ENCODE measurements around the gene RPL7L1. TPM values are rescaled to one million over a fixed set of nuclear protein-coding genes. Genes with fewer than 3 reads are reported as not detected.

RPL7L1 gene
- total RNA-seq, 1 donor from 2014 or later = 42.2 TPM

- TF ChIP-seq, protein P1, sequence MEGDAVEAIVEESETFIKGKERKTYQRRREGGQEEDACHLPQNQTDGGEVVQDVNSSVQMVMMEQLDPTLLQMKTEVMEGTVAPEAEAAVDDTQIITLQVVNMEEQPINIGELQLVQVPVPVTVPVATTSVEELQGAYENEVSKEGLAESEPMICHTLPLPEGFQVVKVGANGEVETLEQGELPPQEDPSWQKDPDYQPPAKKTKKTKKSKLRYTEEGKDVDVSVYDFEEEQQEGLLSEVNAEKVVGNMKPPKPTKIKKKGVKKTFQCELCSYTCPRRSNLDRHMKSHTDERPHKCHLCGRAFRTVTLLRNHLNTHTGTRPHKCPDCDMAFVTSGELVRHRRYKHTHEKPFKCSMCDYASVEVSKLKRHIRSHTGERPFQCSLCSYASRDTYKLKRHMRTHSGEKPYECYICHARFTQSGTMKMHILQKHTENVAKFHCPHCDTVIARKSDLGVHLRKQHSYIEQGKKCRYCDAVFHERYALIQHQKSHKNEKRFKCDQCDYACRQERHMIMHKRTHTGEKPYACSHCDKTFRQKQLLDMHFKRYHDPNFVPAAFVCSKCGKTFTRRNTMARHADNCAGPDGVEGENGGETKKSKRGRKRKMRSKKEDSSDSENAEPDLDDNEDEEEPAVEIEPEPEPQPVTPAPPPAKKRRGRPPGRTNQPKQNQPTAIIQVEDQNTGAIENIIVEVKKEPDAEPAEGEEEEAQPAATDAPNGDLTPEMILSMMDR (IDR thresholded peaks at IDR 0.05; ENCODE audit: borderline replicate concordance) = no peak
- H3K9me3 ChIP-seq (replicated peaks) = no peaks in the 10 kb centered on the region
These were observed 57.0 kb downstream of the RPL7L1 start for GRCh38 chr6:42936398-42936797.

DNA sequence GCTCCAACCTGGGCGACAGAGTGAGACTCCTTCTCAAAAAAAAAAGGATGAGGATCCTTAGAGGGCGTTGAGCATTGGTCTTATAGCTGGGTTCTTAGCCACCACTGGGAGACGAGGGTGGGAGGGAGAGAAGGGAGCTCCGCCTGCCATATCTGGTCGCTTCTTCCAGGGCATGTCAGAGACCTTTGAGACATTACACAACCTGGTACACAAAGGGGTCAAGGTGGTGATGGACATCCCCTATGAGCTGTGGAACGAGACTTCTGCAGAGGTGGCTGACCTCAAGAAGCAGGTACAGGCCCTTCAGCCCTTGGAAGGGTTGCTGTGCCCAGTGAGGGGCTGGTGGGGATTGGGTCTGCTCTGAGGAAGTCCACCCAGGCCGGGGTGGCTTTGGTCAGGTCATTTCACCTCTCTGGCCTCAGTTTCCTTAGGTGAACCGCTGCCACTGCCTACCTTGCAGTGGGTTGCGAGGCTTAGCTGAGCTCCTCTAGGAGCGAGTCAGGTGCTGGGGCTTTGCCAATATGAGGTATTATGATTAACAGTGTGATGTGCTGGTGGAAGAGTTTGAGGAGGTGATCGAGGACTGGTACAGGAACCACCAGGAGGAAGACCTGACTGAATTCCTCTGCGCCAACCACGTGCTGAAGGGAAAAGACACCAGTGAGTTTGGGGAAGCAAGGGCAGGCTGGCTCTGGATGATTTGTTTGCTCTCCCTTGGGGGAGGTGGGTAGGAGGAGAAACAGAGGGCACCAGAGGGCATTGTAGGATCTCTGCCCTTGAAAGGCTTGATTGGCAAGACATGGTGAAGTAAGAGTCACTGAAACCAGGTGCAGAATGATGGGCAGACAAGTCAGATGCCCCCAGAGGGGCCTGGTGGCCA is 58.4 kb downstream of the RPL7L1 start:
- Histone ChIP-seq H3K36me3 (peaks cover 54% of the 10 kb centered on the region), H3K27ac (replicated peaks) (no peak overlapping the region), H3K27me3 (ENCODE audit: low read depth) (no peaks in the 10 kb centered on the region), H3K4me1 (peaks cover 9% of the 10 kb centered on the region), H3K4me3 (no peak overlapping the region), H3K9me3 (replicated peaks) (no peaks in the 10 kb centered on the region)
- TF ChIP-seq, protein P1 (IDR thresholded peaks at IDR 0.05; ENCODE audit: borderline replicate concordance) = no peak
- intact Hi-C loops (cut with micrococcal nuclease) = no loop called here
- no peak for DNase-seq

More at GRCh38 chr6:42936398-42936797, 57.0 kb downstream of the RPL7L1 start:
- H3K36me3 ChIP-seq = peaks cover 54% of the 10 kb centered on the region
- DNase-seq = no peak
- H3K4me1 ChIP-seq = peaks cover 21% of the 10 kb centered on the region
- no peak overlapping the region for H3K4me3 ChIP-seq
- H3K27ac ChIP-seq (replicated peaks) = no peak overlapping the region
- H3K27me3 ChIP-seq (ENCODE audit: low read depth) = no peaks in the 10 kb centered on the region
- intact Hi-C loops (cut with micrococcal nuclease) = no loop called here

- TF ChIP-seq, protein P1 (IDR thresholded peaks at IDR 0.05; ENCODE audit: borderline replicate concordance) = no peak
- H3K4me3 ChIP-seq = no peak overlapping the region
- H3K27ac ChIP-seq (replicated peaks) = no peak overlapping the region
- H3K4me1 ChIP-seq = peaks cover 9% of the 10 kb centered on the region
- H3K9me3 ChIP-seq (replicated peaks) = no peaks in the 10 kb centered on the region
- H3K27me3 ChIP-seq (ENCODE audit: low read depth) = no peaks in the 10 kb centered on the region
- intact Hi-C loops (cut with micrococcal nuclease) = no loop called here
- peaks cover 54% of the 10 kb centered on the region for H3K36me3 ChIP-seq
- no peak for DNase-seq
These were observed 59.0 kb downstream of the RPL7L1 start for GRCh38 chr6:42938428-42938796.

GRCh38 chr6:42938987-42939809 is 59.8 kb downstream of the RPL7L1 start:
- H3K27ac ChIP-seq (replicated peaks) = no peak overlapping the region
- no peak overlapping the region for H3K4me3 ChIP-seq
- no peaks in the 10 kb centered on the region for H3K27me3 ChIP-seq (ENCODE audit: low read depth)
- H3K9me3 ChIP-seq (replicated peaks) = no peaks in the 10 kb centered on the region
- TF ChIP-seq, protein P1 (IDR thresholded peaks at IDR 0.05; ENCODE audit: borderline replicate concordance) = no peak
- DNase-seq = no peak
- intact Hi-C loops (cut with micrococcal nuclease) = no loop called here
- H3K4me1 ChIP-seq = peaks cover 9% of the 10 kb centered on the region
- peaks cover 51% of the 10 kb centered on the region for H3K36me3 ChIP-seq

Other genes with a start within 250 kb of the RPL7L1 start
- 0.63 TPM for gene PRPH2, start 157.0 kb upstream of the RPL7L1 start, total RNA-seq
- 12.8 TPM for gene TBCC, start 133.5 kb upstream of the RPL7L1 start, total RNA-seq
- 12.0 TPM for gene BICRAL, start 97.6 kb upstream of the RPL7L1 start, total RNA-seq
- gene PTCRA, start 36.4 kb downstream of the RPL7L1 start, total RNA-seq = not detected
- gene CNPY3, start 49.9 kb downstream of the RPL7L1 start, total RNA-seq = 20.1 TPM
- gene GNMT, start 81.1 kb downstream of the RPL7L1 start, total RNA-seq = 0.77 TPM
- 28.9 TPM for gene PEX6, start 99.6 kb downstream of the RPL7L1 start, total RNA-seq
- 32.7 TPM for gene PPP2R5D, start 105.0 kb downstream of the RPL7L1 start, total RNA-seq
- gene MEA1, start 134.3 kb downstream of the RPL7L1 start, total RNA-seq = 32.6 TPM
- 108 TPM for gene KLHDC3, start 134.6 kb downstream of the RPL7L1 start, total RNA-seq
- 24.8 TPM for gene RRP36, start 142.0 kb downstream of the RPL7L1 start, total RNA-seq
- gene CUL7, start 174.2 kb downstream of the RPL7L1 start, total RNA-seq = 7.0 TPM
- gene MRPL2, start 179.8 kb downstream of the RPL7L1 start, total RNA-seq = 94.9 TPM
- gene KLC4, start 180.0 kb downstream of the RPL7L1 start, total RNA-seq = 36.1 TPM
- gene PTK7, start 196.7 kb downstream of the RPL7L1 start, total RNA-seq = 2.6 TPM